Brain microvascular endothelial cell (primary cell): ENCODE results near the gene ERC1.

ENCODE experiments used
- DNase-seq: peaks from one replicate; pipeline ENCODE4 v3.0.0-alpha.2; 2020
- H3K27ac ChIP-seq: fragments of 250-450 bp; sonication (Bioruptor Pico); 2 replicates; pipeline ENCODE4 v1.5.1; 2020; ENCODE audit warnings: mild to moderate bottlenecking, moderate library complexity
- H3K27me3 ChIP-seq: fragments of 250-450 bp; sonication (Bioruptor Pico); replicated peaks from 2 replicates; pipeline ENCODE4 v1.5.1; 2020; ENCODE audit warnings: mild to moderate bottlenecking
- H3K36me3 ChIP-seq: fragments of 250-450 bp; sonication (Bioruptor Pico); replicated peaks from 2 replicates; pipeline ENCODE4 v1.5.1; 2020; ENCODE audit warnings: mild to moderate bottlenecking
- H3K4me3 ChIP-seq: 2 replicates; pipeline ENCODE4 v1.5.1; 2011; ENCODE audit warnings: low read depth, mild to moderate bottlenecking, control low read depth, low read length, moderate library complexity
- in situ Hi-C: cut with HindIII; loops from 2 replicates; pipeline ENCODE4 v1.10.0; 2017; ENCODE audit warnings: low sequenced_read_pairs, low pct_ligation_motif_present
- TF ChIP-seq, protein P1 (sequence below): IDR thresholded peaks from 2 replicates; pipeline ENCODE4 v1.5.1; 2011; ENCODE audit warnings: low read depth, mild to moderate bottlenecking, moderate library complexity, low read length, control low read depth, inconsistent platforms; ENCODE audit errors: missing control alignments

ERC1 gene

DNA sequence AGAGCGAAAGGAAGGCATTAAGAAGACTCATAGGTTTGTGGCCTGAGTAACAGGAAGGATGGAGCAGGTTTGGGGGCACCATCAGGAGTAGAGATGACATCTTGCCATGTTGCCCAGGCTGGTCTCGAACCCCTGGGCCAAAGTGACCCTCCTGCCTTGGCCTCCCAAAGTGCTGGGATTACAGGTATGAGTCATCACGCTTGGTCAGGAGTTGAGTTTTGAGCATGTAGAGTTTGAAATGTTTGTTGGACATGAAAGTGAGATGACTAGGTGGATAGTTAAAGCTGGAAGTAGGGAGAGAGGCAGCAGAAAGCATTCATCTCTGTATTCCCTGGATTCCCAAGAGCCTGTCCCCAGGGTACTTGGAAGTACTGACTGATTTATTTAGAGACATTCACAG lies 112.6 kb downstream of the ERC1 start:
- Histone ChIP-seq H3K27ac (no peak overlapping the region), H3K36me3 (no peaks in the 10 kb centered on the region), H3K4me3 (no peak overlapping the region), H3K27me3 (no peaks in the 10 kb centered on the region)
- no peak for DNase-seq
- TF ChIP-seq, protein P1, sequence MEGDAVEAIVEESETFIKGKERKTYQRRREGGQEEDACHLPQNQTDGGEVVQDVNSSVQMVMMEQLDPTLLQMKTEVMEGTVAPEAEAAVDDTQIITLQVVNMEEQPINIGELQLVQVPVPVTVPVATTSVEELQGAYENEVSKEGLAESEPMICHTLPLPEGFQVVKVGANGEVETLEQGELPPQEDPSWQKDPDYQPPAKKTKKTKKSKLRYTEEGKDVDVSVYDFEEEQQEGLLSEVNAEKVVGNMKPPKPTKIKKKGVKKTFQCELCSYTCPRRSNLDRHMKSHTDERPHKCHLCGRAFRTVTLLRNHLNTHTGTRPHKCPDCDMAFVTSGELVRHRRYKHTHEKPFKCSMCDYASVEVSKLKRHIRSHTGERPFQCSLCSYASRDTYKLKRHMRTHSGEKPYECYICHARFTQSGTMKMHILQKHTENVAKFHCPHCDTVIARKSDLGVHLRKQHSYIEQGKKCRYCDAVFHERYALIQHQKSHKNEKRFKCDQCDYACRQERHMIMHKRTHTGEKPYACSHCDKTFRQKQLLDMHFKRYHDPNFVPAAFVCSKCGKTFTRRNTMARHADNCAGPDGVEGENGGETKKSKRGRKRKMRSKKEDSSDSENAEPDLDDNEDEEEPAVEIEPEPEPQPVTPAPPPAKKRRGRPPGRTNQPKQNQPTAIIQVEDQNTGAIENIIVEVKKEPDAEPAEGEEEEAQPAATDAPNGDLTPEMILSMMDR = no peak
- in situ Hi-C loops = no loop called here

DNA sequence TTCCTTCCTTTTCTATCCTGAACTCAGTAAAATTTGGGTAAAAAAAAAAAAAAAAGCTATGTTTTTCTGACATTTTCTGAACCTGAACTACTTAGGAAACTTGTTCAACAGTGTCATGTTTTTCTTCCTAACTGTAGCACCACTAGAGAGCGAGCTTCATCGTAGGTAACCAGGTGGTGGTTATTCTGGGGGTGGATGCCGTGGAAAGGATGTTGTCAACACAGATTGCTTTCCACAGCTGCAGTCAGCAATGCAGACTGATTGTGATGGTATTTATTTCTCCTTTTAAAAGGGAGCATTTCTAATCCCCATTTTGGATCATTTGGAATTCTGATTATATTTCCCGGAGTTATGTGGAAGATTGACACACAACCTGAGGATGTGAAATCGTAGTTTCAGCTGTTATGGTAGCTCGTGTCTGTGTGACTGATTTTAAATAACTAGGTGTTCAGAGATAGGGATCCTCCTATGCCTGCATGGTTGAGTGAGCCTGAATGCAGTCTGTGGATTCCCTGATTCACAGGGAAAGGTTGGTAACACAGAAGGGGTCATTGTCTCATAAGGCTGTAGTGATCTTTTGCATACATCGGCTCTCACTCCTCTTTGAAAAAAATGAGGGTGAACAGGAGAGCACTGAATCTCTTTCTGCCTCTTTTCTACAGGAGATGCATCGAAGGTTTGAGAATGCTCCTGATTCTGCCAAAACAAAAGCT lies 113.2 kb downstream of the ERC1 start:
- H3K4me3 ChIP-seq = no peak overlapping the region
- DNase-seq = no peak
- TF ChIP-seq, protein P1 = no peak
- H3K27ac ChIP-seq = no peak overlapping the region
- in situ Hi-C loops = no loop called here
- no peaks in the 10 kb centered on the region for H3K27me3 ChIP-seq
- no peaks in the 10 kb centered on the region for H3K36me3 ChIP-seq

DNA sequence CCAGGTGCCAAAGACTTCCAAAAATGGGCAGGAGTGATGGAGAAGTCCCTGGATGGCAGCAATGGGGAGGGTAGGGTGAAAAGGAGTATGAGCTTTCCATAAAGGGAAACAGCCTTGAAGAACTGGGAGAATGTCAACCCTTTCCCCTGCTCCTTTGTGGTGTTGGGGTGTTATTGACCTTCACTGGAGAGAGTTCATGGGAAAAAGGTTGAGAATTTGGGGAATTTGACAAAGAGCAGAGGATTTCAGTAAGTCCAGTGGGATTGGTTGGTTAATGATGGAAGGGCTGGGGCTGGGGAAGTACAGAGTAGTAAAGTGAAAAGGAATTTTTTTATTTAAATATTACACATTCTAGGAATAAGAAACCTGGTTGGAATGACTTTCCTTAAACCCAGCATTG lies 116.6 kb downstream of the ERC1 start:
- in situ Hi-C loops = no loop called here
- H3K4me3 ChIP-seq = no peak overlapping the region
- TF ChIP-seq, protein P1 = no peak
- H3K27me3 ChIP-seq = no peaks in the 10 kb centered on the region
- H3K36me3 ChIP-seq = no peaks in the 10 kb centered on the region
- H3K27ac ChIP-seq = no peak overlapping the region
- no peak for DNase-seq

- TF ChIP-seq, protein P1 = no peak
- H3K27ac ChIP-seq = no peak overlapping the region
- no peak for DNase-seq
- no peaks in the 10 kb centered on the region for H3K36me3 ChIP-seq
- in situ Hi-C loops = no loop called here
- H3K27me3 ChIP-seq = no peaks in the 10 kb centered on the region
- no peak overlapping the region for H3K4me3 ChIP-seq
Measured at GRCh38 chr12:1108276-1108675, 117.3 kb downstream of the ERC1 start.

DNA sequence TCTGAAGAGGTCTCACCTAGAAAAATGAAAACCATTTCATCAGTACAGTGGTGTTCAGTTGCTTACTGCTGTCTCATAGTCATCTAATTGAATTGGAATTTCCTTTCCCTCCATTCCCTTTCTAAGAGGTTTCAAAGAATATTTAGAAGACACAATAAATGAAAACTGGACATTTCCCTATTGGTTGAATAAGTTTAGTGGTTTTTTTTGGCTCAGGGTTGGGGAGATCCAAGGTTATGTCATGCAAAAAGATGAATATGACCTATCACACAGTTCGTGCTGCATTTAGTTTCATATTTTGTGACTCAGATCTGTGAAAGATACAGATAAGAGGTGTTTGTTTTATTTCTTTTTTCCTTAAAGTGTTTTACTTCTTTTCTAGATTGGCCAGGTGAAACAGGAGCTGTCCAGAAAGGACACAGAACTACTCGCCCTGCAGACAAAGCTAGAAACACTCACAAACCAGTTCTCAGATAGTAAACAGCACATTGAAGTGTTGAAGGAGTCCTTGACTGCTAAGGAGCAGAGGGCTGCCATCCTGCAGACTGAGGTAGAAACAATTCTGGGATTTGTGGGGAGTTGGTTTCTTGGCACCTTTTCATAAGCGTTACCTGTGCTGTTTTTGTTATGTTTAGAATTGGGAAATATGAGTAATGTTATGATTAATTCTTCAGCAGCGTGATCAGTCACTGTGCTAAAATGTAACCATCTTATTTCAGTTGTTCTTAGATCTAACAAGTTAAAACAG lies 124.6 kb downstream of the ERC1 start:
- Histone ChIP-seq H3K4me3 (no peak overlapping the region), H3K36me3 (no peaks in the 10 kb centered on the region), H3K27me3 (no peaks in the 10 kb centered on the region), H3K27ac (peak overlapping the region; percentile 13)
- in situ Hi-C loops = no loop called here
- DNase-seq = peak; percentile 40
- TF ChIP-seq, protein P1 = no peak
